Gastroesophageal sphincter (tissue), 4 donors: ENCODE results near the gene PIK3CD. TPM values are rescaled to one million over a fixed set of nuclear protein-coding genes. Genes with fewer than 3 reads are reported as not detected.

ENCODE experiments used
- ATAC-seq: fragments of 150-250 bp; one replicate; pipeline ENCODE4 v1.9.1; 2016; ENCODE audit warnings: mild to moderate bottlenecking, moderate library complexity
- H3K27ac ChIP-seq, 4 donors: fragments of 200-600 bp; sonication (generic) in 3 of 4; 1 replicate in 3 of 4; 2 replicates in 1 of 4; pipeline ENCODE4 v1.5.1; 2016 to 2019
- H3K27me3 ChIP-seq: fragments of 200-600 bp; sonication (generic); one replicate; pipeline ENCODE4 v1.5.1; 2019
- H3K36me3 ChIP-seq, 2 donors: fragments of 200-600 bp; sonication (generic); one replicate each; pipeline ENCODE4 v1.5.1; 2019; ENCODE audit warnings: control low read depth in 1 of 2
- H3K4me1 ChIP-seq, 3 donors: fragments of 200-600 bp; sonication (generic); 1 replicate in 2 of 3; 2 replicates in 1 of 3; pipeline ENCODE4 v1.5.1; 2016 to 2019; ENCODE audit warnings: control low read depth in 2 of 3
- H3K4me3 ChIP-seq, 2 donors: fragments of 200-600 bp; sonication (generic); one replicate each; pipeline ENCODE4 v1.5.1; 2019; ENCODE audit warnings: mild to moderate bottlenecking in 1 of 2, moderate library complexity in 1 of 2
- H3K9me3 ChIP-seq, 3 donors: fragments of 200-600 bp; sonication (generic); one replicate each; pipeline ENCODE4 v1.5.1; 2017 to 2019; ENCODE audit warnings: control low read depth in 2 of 3
- CTCF ChIP-seq, 4 experiments: fragments of 200-600 bp in 2 of 4; fragments of 450-650 bp in 2 of 4; sonication (generic) in 1 of 4; IDR thresholded peaks; one replicate each; pipeline ENCODE4 v1.5.1; 2017 to 2019; ENCODE audit warnings: antibody characterized with exemption in 4 of 4, mild to moderate bottlenecking in 2 of 4, moderate library complexity in 2 of 4
- EP300 ChIP-seq: sonication (generic); formaldehyde crosslinking; IDR thresholded peaks from one replicate; pipeline ENCODE4 v1.6.1; 2017; ENCODE audit warnings: antibody characterized with exemption, mild to moderate bottlenecking
- POLR2A ChIP-seq, 2 donors: fragments of 450-650 bp; IDR thresholded peaks; one replicate each; pipeline ENCODE4 v1.6.1; 2017; ENCODE audit warnings: antibody characterized with exemption in 2 of 2, mild to moderate bottlenecking in 2 of 2, moderate library complexity in 1 of 2
- POLR2AphosphoS5 ChIP-seq: sonication (generic); formaldehyde crosslinking; IDR thresholded peaks from one replicate; pipeline ENCODE4 v1.6.1; 2017; ENCODE audit warnings: antibody characterized with exemption
- WGBS, 2 donors: methylation state at CpG; one replicate each; pipeline ENCODE4 v1.1.5; 2018; ENCODE audit warnings: low coverage in 1 of 2; 5-methylcytosine and 5-hydroxymethylcytosine counted together
- total RNA-seq, 4 donors: library from RNA; depleted of rRNA; stranded (reverse); fragments of >200 nt; gene quantifications; one replicate each; pipeline ENCODE4 v1.1.0, GENCODE V29; 2016

PIK3CD gene
- total RNA-seq, 4 donors from 2014 or later, result 8.2 to 18.2 (median 15.4) TPM

GRCh38 chr1:9628541-9629444 is 22.7 kb upstream of the PIK3CD start:
- TF ChIP-seq POLR2A (IDR thresholded peaks at IDR 0.05) (no peak), CTCF (IDR thresholded peaks at IDR 0.05) (no peak), POLR2AphosphoS5 (no peak), EP300 (no peak)
- Histone ChIP-seq H3K36me3 (no peaks in the 10 kb centered on the region), H3K27ac (no peak overlapping the region), H3K9me3 (no peaks in the 10 kb centered on the region), H3K27me3 (peaks cover 19% of the 10 kb centered on the region), H3K4me1 (peaks cover 0 to 12% (median 0%) of the 10 kb centered on the region in 3 donors), H3K4me3 (no peak overlapping the region)
- WGBS, 2 donors, result 64% methylated on average over 5 of the region's 23 CpGs; no CpG with 5 or more reads in 1 of the 2 donors
- ATAC-seq, result no peak

GRCh38 chr1:9629445-9630201 is 21.9 kb upstream of the PIK3CD start:
- ATAC-seq, result no peak
- no peaks in the 10 kb centered on the region for H3K36me3 ChIP-seq
- no peak overlapping the region for H3K27ac ChIP-seq
- H3K27me3 ChIP-seq, result peaks cover 19% of the 10 kb centered on the region
- 0 to 73% methylated on average over 1 to 15 of the region's 29 CpGs for WGBS, 2 donors
- H3K4me3 ChIP-seq, result peak overlapping the region in 1 of 2 donors; percentile 10
- no peaks in the 10 kb centered on the region for H3K9me3 ChIP-seq
- H3K4me1 ChIP-seq, result peaks cover 0 to 12% (median 0%) of the 10 kb centered on the region in 3 donors
- TF ChIP-seq CTCF (IDR thresholded peaks at IDR 0.05) (no peak), POLR2AphosphoS5 (no peak), POLR2A (IDR thresholded peaks at IDR 0.05) (no peak), EP300 (no peak)

- ATAC-seq, result no peak
- Histone ChIP-seq H3K36me3 (no peaks in the 10 kb centered on the region), H3K4me1 (peaks cover 0 to 12% (median 0%) of the 10 kb centered on the region in 3 donors), H3K4me3 (peak overlapping the region in 1 of 2 donors; percentile 10), H3K9me3 (no peaks in the 10 kb centered on the region), H3K27ac (no peak overlapping the region), H3K27me3 (peaks cover 11% of the 10 kb centered on the region)
- TF ChIP-seq POLR2AphosphoS5, result no peak
- TF ChIP-seq POLR2A (IDR thresholded peaks at IDR 0.05), result no peak
- TF ChIP-seq CTCF (IDR thresholded peaks at IDR 0.05), result no peak
- no peak for TF ChIP-seq EP300
- 76 to 80% methylated on average over 2 to 6 of the region's 8 CpGs for WGBS, 2 donors
These were observed 21.0 kb upstream of the PIK3CD start for GRCh38 chr1:9630331-9631111.

GRCh38 chr1:9631613-9632012 is 19.9 kb upstream of the PIK3CD start:
- no peak overlapping the region for H3K4me3 ChIP-seq
- TF ChIP-seq POLR2AphosphoS5, result no peak
- TF ChIP-seq EP300, result no peak
- no peak for TF ChIP-seq POLR2A (IDR thresholded peaks at IDR 0.05)
- no peak for TF ChIP-seq CTCF (IDR thresholded peaks at IDR 0.05)
- H3K27me3 ChIP-seq, result peaks cover under 1% of the 10 kb centered on the region
- ATAC-seq, result no peak
- H3K27ac ChIP-seq, result no peak overlapping the region
- no peaks in the 10 kb centered on the region for H3K9me3 ChIP-seq
- no peaks in the 10 kb centered on the region for H3K36me3 ChIP-seq
- 89 to 90% methylated on average over 2 to 3 of the region's 3 CpGs for WGBS, 2 donors
- peaks cover 0 to 8% (median 0%) of the 10 kb centered on the region in 3 donors for H3K4me1 ChIP-seq
